RPMI7951 (cell line): Measurements from ENCODE around the gene TTC23L. TPM values are rescaled to one million over a fixed set of nuclear protein-coding genes. Genes with fewer than 3 reads are reported as not detected.
A peak's percentile ranks its signal among the peaks of the same experiment; 100 is the strongest.

Source experiments
- DNase-seq: peaks from one replicate; pipeline ENCODE4 v3.0.0-alpha.2; 2012; ENCODE audit warnings: low read depth
- total RNA-seq: library from RNA; depleted of rRNA; stranded (reverse); fragments of >200 nt; shearing (Covaris generic); gene quantifications from 2 replicates; pipeline ENCODE4 v1.2.3, GENCODE V29; 2014

TTC23L gene
- total RNA-seq, 1 experiment from 2014 or later: under 0.01 TPM

GRCh38 chr5:34870382-34870781, 31.4 kb downstream of the TTC23L start:
- no peak for DNase-seq

GRCh38 chr5:34876275-34876674, 37.3 kb downstream of the TTC23L start:
- no peak for DNase-seq

GRCh38 chr5:34881246-34881645, 42.3 kb downstream of the TTC23L start:
- DNase-seq: no peak

- DNase-seq: no peak
Observed at GRCh38 chr5:34886392-34887119, 47.6 kb downstream of the TTC23L start.

- DNase-seq: no peak
Observed at GRCh38 chr5:34889394-34889793, 50.4 kb downstream of the TTC23L start.

GRCh38 chr5:34891981-34892380, 53.0 kb downstream of the TTC23L start:
- peak; percentile 44 for DNase-seq

GRCh38 chr5:34892414-34892813, 53.5 kb downstream of the TTC23L start:
- DNase-seq: no peak

GRCh38 chr5:34894716-34895115, 55.8 kb downstream of the TTC23L start:
- no peak for DNase-seq

- no peak for DNase-seq
Observed at GRCh38 chr5:34895641-34896419, 56.9 kb downstream of the TTC23L start.

DNA sequence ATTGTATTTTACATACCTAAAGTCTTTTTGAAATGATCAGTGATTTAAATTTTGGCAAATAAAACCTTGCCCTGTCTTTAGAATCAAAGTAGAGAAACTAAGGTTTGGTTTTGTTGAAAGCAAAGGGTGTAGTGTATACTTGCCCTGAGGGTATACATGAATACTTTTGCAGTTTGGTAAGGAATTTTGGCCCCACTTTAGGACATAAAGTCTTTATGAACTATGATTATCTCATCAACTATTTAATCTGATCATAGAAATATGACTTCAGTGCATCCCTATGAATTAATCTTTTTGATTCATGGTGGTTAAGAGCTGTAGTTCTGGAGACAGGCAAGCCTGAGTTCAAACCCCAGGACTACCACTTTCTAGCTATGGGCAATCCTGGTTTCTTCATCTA, 58.7 kb downstream of the TTC23L start:
- no peak for DNase-seq

GRCh38 chr5:34898258-34898895, 59.4 kb downstream of the TTC23L start:
- DNase-seq: peak; percentile 59

- DNase-seq: no peak
Observed at GRCh38 chr5:34899066-34899465, 60.1 kb downstream of the TTC23L start.

GRCh38 chr5:34900652-34901051, 61.7 kb downstream of the TTC23L start:
- no peak for DNase-seq

DNA sequence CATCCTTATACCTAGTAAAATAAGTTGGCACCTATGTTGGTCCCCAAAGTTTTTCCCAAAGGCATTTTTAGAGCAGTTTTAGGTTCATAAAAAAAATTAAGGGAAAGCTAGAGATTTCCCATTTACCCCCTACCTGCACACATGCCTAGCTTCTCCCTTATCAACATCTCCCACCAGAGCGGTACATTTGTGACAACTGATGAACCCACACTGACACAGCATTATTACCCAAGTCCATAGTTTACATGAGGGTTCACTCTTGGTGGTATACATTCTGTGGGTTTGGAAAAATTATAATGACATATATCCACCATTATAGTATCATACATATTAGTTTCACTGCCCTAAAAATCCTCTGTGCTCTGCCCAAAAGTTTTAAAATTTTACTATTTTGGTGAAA, 64.3 kb downstream of the TTC23L start:
- no peak for DNase-seq

DNA sequence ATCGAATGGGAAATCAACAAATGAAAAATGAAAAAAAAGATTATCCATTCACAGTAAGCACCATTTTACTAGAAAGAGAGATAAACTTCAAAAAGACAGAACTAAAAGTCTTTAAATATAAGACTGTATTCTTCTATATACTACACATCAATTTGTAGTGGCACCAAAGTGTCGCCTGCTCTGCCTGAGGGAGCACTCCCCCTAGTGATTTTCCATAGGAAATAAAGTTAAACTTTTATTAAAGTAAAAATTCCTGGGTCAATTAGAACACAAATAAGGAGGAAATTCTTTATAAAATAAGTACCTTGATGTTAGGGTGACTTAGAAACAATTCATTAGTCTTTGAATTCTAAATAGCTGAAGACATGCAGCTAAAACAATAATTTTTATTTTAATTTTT, 66.6 kb downstream of the TTC23L start:
- DNase-seq: peak; percentile 15

GRCh38 chr5:34913072-34913471, 74.1 kb downstream of the TTC23L start:
- DNase-seq: no peak

- DNase-seq: peak; percentile 28
Observed at GRCh38 chr5:34914671-34915138, 75.7 kb downstream of the TTC23L start.

- peak; percentile 95 for DNase-seq
Observed at GRCh38 chr5:34915139-34915855, 76.3 kb downstream of the TTC23L start, which contains the start of the genes BRIX1 and RAD1. BRIX1 (plus strand) TSS chr5:34915711; CDS start chr5:34915739, 28 bp downstream. RAD1 (minus strand) TSS chr5:34915504; CDS start chr5:34914892, 612 bp downstream.

DNA sequence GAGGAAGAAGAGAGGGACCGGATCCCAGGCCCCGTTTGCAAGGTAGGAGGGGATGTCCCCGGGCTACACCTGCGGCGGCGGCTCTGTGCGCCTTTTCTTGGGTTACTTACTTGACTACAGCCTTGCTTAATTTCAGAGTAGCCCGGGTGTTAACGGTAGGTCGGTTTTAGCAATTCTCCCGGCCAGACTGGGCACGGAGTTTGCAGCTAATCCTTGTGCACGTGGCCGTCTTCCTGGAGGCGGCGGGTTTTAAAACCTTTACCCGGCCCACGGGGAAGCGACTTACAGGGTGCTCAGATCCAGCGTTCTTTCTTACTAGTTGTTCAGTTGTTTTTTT, 76.9 kb downstream of the TTC23L start:
- DNase-seq: no peak

DNA sequence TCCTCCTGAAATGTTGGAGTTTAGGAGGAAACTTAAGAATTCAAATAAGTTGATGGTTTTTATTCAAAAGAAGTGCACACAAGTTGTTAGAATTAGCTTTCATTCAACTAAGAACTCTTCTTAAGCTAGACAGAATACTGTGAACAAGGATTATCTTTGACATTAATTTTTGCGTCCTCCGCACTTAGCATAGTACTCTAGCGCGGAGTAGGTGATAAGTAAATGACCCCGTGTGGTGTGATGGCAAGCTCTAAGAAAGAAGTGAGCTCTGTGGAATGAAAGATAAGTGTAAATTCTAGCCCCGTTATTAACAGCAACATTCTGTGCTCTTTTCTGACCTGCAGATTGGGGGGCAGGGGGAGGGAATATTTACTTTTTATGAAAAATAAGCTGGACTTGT, 77.6 kb downstream of the TTC23L start:
- no peak for DNase-seq

DNA sequence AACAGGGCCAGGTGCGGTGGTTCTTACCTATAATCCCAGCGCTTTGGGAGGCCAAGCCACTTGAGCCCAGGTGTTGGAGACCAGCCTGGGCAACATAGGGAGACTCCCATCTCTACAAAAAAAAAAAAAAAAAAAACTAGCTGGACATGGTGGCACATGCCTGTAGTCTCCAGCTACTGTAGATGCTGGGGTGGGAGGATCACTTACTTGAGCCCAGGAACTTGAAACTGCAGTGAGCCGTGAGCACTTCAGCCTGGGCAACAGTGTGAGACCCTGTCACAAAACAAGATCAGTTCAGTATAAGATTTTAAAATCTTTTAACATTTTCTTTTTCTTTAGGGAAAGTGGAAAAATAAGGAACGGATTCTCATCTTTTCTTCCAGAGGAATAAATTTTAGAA, 79.1 kb downstream of the TTC23L start:
- no peak for DNase-seq

DNA sequence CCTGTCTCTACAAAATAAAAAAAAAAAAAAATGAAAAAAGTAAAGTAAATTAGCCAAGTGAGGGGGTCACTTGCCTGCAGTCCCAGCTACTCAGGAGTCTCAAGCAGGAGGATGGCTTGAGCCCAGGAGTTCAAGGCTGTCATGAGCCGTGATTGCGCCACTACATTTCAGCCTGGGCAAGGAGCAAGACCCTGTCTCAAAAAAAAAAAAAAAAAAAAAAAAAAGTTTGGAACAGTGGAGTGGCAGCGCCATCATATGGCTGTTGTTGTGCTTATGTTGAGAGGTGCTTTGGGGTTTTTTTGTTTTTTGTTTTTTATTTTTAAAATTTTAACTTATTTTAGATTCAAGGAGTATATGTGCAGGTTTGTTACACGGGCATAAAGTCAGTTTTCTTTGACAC, 80.1 kb downstream of the TTC23L start:
- DNase-seq: no peak
